ENCODE results near the gene AK5. TPM values are rescaled to one million over a fixed set of nuclear protein-coding genes. Genes with fewer than 3 reads are reported as not detected.

Gene AK5
- total RNA-seq, 2 donors from 2014 or later, result 3.1 to 20.8 TPM

DNA sequence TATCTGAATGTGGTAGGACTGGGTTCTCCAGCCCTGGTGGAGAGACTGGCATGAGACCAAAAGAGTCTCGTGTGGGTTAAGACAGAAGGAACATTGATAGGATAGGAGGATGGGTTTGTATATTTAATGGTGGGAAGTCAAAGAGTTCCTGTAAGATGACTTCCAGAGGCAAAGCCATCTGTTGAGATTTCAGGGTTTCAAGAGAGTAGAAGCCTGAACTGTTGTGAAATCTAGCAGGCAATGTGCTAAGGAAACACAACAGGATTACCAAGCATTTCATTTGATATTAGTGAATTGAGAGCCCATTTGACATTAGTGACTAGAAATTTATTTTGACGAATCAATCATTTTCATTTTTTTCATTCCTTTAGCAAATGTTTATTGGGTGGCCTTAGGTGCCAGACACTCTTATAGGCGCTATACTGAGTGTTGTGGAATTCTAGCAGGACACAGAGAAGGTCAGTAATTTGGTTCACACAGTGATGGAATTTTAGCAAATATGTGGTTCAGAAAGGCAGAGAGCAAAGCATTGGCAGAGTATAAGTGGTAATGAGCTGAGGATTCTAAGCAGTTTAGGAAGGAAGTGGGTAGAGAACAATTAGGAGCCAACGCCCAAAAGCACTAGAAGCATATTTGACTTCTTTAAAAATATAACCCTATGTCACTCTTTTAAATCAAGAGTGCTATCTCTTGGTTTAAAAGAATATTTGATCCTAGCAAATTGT is 149.3 kb downstream of the AK5 start:
- no peak for TF ChIP-seq POLR2AphosphoS5 (IDR thresholded peaks at IDR 0.05)
- no peak for TF ChIP-seq POLR2A (IDR thresholded peaks at IDR 0.05)
- no peak for TF ChIP-seq CTCF (IDR thresholded peaks at IDR 0.05)
- Histone ChIP-seq H3K4me1 (replicated peaks) (no peaks in the 10 kb centered on the region), H3K27me3 (replicated peaks; ENCODE audit: insufficient read depth) (no peaks in the 10 kb centered on the region), H3K36me3 (no peaks in the 10 kb centered on the region), H3K27ac (no peak overlapping the region), H3K9me3 (no peaks in the 10 kb centered on the region), H3K4me3 (no peak overlapping the region)
- no peak for DNase-seq (ENCODE audit: low spot score)
- 75% methylated on average over 4 of the region's 4 CpGs for WGBS
- intact Hi-C loops (cut with DNase I), result no loop called here

DNA sequence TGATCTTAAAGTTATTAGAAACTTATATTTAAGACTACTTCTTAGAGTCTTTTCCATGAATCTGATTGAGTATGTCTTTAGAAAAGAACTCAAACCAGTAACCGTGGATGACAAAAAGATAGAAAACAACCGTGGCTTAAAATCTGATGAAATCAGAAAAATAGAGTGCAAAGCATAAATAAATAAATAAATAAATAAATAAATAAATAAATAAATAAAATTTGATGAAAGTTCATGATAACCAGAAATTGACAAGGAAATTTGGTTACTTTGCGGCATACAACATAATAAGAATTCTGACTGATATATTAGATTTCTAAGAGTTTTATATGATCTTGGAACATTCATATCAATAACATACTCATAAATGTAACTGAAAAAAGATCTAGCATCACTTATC is 152.1 kb downstream of the AK5 start:
- H3K36me3 ChIP-seq, result no peaks in the 10 kb centered on the region
- WGBS, result 96% methylated on average over 3 of the region's 3 CpGs
- no peaks in the 10 kb centered on the region for H3K27me3 ChIP-seq (replicated peaks; ENCODE audit: insufficient read depth)
- no peak for DNase-seq (ENCODE audit: low spot score)
- no peak for TF ChIP-seq POLR2AphosphoS5 (IDR thresholded peaks at IDR 0.05)
- TF ChIP-seq POLR2A (IDR thresholded peaks at IDR 0.05), result no peak
- no peak for TF ChIP-seq CTCF (IDR thresholded peaks at IDR 0.05)
- no peaks in the 10 kb centered on the region for H3K9me3 ChIP-seq
- H3K4me1 ChIP-seq (replicated peaks), result no peaks in the 10 kb centered on the region
- intact Hi-C loops (cut with DNase I), result no loop called here
- no peak overlapping the region for H3K27ac ChIP-seq
- H3K4me3 ChIP-seq, result no peak overlapping the region

GRCh38 chr1:77434967-77435366 is 153.1 kb downstream of the AK5 start:
- no peak overlapping the region for H3K27ac ChIP-seq
- no peaks in the 10 kb centered on the region for H3K36me3 ChIP-seq
- H3K9me3 ChIP-seq, result no peaks in the 10 kb centered on the region
- no peak for DNase-seq (ENCODE audit: low spot score)
- no peaks in the 10 kb centered on the region for H3K27me3 ChIP-seq (replicated peaks; ENCODE audit: insufficient read depth)
- WGBS, result 86% methylated on average over 2 of the region's 2 CpGs
- H3K4me3 ChIP-seq, result no peak overlapping the region
- intact Hi-C loops (cut with DNase I), result no loop called here
- TF ChIP-seq POLR2AphosphoS5 (IDR thresholded peaks at IDR 0.05), result no peak
- TF ChIP-seq POLR2A (IDR thresholded peaks at IDR 0.05), result no peak
- TF ChIP-seq CTCF (IDR thresholded peaks at IDR 0.05), result no peak
- H3K4me1 ChIP-seq (replicated peaks), result no peaks in the 10 kb centered on the region

GRCh38 chr1:77438236-77438913 is 156.6 kb downstream of the AK5 start:
- no peak for TF ChIP-seq POLR2A (IDR thresholded peaks at IDR 0.05)
- no peak for TF ChIP-seq POLR2AphosphoS5 (IDR thresholded peaks at IDR 0.05)
- TF ChIP-seq CTCF (IDR thresholded peaks at IDR 0.05), result no peak
- H3K27me3 ChIP-seq (replicated peaks; ENCODE audit: insufficient read depth), result no peaks in the 10 kb centered on the region
- peak; percentile 28 for DNase-seq (ENCODE audit: low spot score)
- no peak overlapping the region for H3K4me3 ChIP-seq
- H3K36me3 ChIP-seq, result no peaks in the 10 kb centered on the region
- no peaks in the 10 kb centered on the region for H3K9me3 ChIP-seq
- H3K4me1 ChIP-seq (replicated peaks), result no peaks in the 10 kb centered on the region
- WGBS, result 3% methylated on average over 4 of the region's 4 CpGs
- intact Hi-C loops (cut with DNase I), result no loop called here
- no peak overlapping the region for H3K27ac ChIP-seq

Measured in prostate gland (tissue), 2 donors.